Measurements from ENCODE around the gene TMEM18.

Gene TMEM18

GRCh38 chr2:631741-632140 is 45.5 kb downstream of the TMEM18 start:
- ATAC-seq, result no peak
- H3K4me3 Mint-ChIP-seq, result no peak overlapping the region
- DNase-seq, result no peak
- H3K9me3 Mint-ChIP-seq, result no peaks in the 10 kb centered on the region
- H3K4me1 Mint-ChIP-seq, result peaks cover 2% of the 10 kb centered on the region
- no peaks in the 10 kb centered on the region for H3K36me3 Mint-ChIP-seq (ENCODE audit: low read depth)
- peaks cover 3% of the 10 kb centered on the region for H3K27me3 Mint-ChIP-seq
- H3K27ac Mint-ChIP-seq, result no peak overlapping the region

- Mint-ChIP-seq H3K4me3 (no peak overlapping the region), H3K36me3 (ENCODE audit: low read depth) (no peaks in the 10 kb centered on the region), H3K27ac (no peak overlapping the region), H3K4me1 (no peaks in the 10 kb centered on the region), H3K9me3 (no peaks in the 10 kb centered on the region), H3K27me3 (peaks cover 3% of the 10 kb centered on the region)
- ATAC-seq (no peak), DNase-seq (no peak)
Measured at GRCh38 chr2:630451-631320, 46.5 kb downstream of the TMEM18 start.

- Mint-ChIP-seq H3K36me3 (ENCODE audit: low read depth) (no peaks in the 10 kb centered on the region), H3K9me3 (no peaks in the 10 kb centered on the region), H3K4me3 (no peak overlapping the region), H3K27ac (no peak overlapping the region), H3K27me3 (peaks cover 5% of the 10 kb centered on the region), H3K4me1 (no peaks in the 10 kb centered on the region)
- ATAC-seq (no peak), DNase-seq (no peak)
Measured at GRCh38 chr2:629961-630360, 47.2 kb downstream of the TMEM18 start.

- ATAC-seq (no peak), DNase-seq (no peak)
- Mint-ChIP-seq H3K4me3 (no peak overlapping the region), H3K4me1 (no peaks in the 10 kb centered on the region), H3K27ac (no peak overlapping the region), H3K36me3 (ENCODE audit: low read depth) (no peaks in the 10 kb centered on the region), H3K9me3 (no peaks in the 10 kb centered on the region), H3K27me3 (peaks cover 5% of the 10 kb centered on the region)
Measured at GRCh38 chr2:628651-629050, 48.6 kb downstream of the TMEM18 start.

- H3K36me3 Mint-ChIP-seq (ENCODE audit: low read depth), result no peaks in the 10 kb centered on the region
- H3K27me3 Mint-ChIP-seq, result peaks cover 5% of the 10 kb centered on the region
- no peaks in the 10 kb centered on the region for H3K4me1 Mint-ChIP-seq
- H3K27ac Mint-ChIP-seq, result no peak overlapping the region
- no peak overlapping the region for H3K4me3 Mint-ChIP-seq
- ATAC-seq (no peak), DNase-seq (no peak)
- no peaks in the 10 kb centered on the region for H3K9me3 Mint-ChIP-seq
Measured at GRCh38 chr2:627926-628560, 49.2 kb downstream of the TMEM18 start.

- Mint-ChIP-seq H3K4me3 (no peak overlapping the region), H3K27ac (no peak overlapping the region)
Measured at GRCh38 chr2:627340-627709, 49.9 kb downstream of the TMEM18 start.

GRCh38 chr2:626491-627339 is 50.5 kb downstream of the TMEM18 start:
- Mint-ChIP-seq H3K27me3 (peaks cover 5% of the 10 kb centered on the region), H3K4me1 (no peaks in the 10 kb centered on the region), H3K4me3 (no peak overlapping the region), H3K36me3 (ENCODE audit: low read depth) (no peaks in the 10 kb centered on the region), H3K27ac (no peak overlapping the region), H3K9me3 (no peaks in the 10 kb centered on the region)
- no peak for DNase-seq
- ATAC-seq, result no peak

More at GRCh38 chr2:627340-627709, 49.9 kb downstream of the TMEM18 start:
- Mint-ChIP-seq H3K9me3 (no peaks in the 10 kb centered on the region), H3K4me1 (no peaks in the 10 kb centered on the region), H3K36me3 (ENCODE audit: low read depth) (no peaks in the 10 kb centered on the region), H3K27me3 (peaks cover 5% of the 10 kb centered on the region)
- ATAC-seq (no peak), DNase-seq (no peak)

- Mint-ChIP-seq H3K36me3 (ENCODE audit: low read depth) (no peaks in the 10 kb centered on the region), H3K9me3 (no peaks in the 10 kb centered on the region), H3K4me3 (no peak overlapping the region), H3K27ac (no peak overlapping the region), H3K4me1 (no peaks in the 10 kb centered on the region), H3K27me3 (peaks cover 5% of the 10 kb centered on the region)
- ATAC-seq, result no peak
- DNase-seq, result no peak
Measured at GRCh38 chr2:625415-626333, 51.5 kb downstream of the TMEM18 start.

GRCh38 chr2:624551-625347 is 52.5 kb downstream of the TMEM18 start:
- Mint-ChIP-seq H3K27ac (no peak overlapping the region), H3K4me3 (no peak overlapping the region), H3K27me3 (peaks cover 4% of the 10 kb centered on the region), H3K36me3 (ENCODE audit: low read depth) (no peaks in the 10 kb centered on the region), H3K9me3 (no peaks in the 10 kb centered on the region), H3K4me1 (no peaks in the 10 kb centered on the region)
- no peak for DNase-seq
- ATAC-seq, result no peak

- ATAC-seq, result no peak
- no peak overlapping the region for H3K4me3 Mint-ChIP-seq
- no peaks in the 10 kb centered on the region for H3K9me3 Mint-ChIP-seq
- H3K36me3 Mint-ChIP-seq (ENCODE audit: low read depth), result no peaks in the 10 kb centered on the region
- peaks cover 2% of the 10 kb centered on the region for H3K27me3 Mint-ChIP-seq
- DNase-seq, result no peak
- H3K27ac Mint-ChIP-seq, result no peak overlapping the region
- H3K4me1 Mint-ChIP-seq, result no peaks in the 10 kb centered on the region
Measured at GRCh38 chr2:624096-624495, 53.1 kb downstream of the TMEM18 start.

- Mint-ChIP-seq H3K27ac (no peak overlapping the region), H3K36me3 (ENCODE audit: low read depth) (no peaks in the 10 kb centered on the region), H3K4me1 (no peaks in the 10 kb centered on the region), H3K27me3 (peaks cover 2% of the 10 kb centered on the region), H3K9me3 (peaks cover under 1% of the 10 kb centered on the region), H3K4me3 (no peak overlapping the region)
- no peak for DNase-seq
- no peak for ATAC-seq
Measured at GRCh38 chr2:623130-623922, 53.9 kb downstream of the TMEM18 start.

- no peak overlapping the region for H3K27ac Mint-ChIP-seq
- peaks cover 4% of the 10 kb centered on the region for H3K27me3 Mint-ChIP-seq
- no peak overlapping the region for H3K4me3 Mint-ChIP-seq
- DNase-seq (no peak), ATAC-seq (no peak)
- H3K9me3 Mint-ChIP-seq, result peaks cover 10% of the 10 kb centered on the region
- H3K4me1 Mint-ChIP-seq, result no peaks in the 10 kb centered on the region
- H3K36me3 Mint-ChIP-seq (ENCODE audit: low read depth), result no peaks in the 10 kb centered on the region
Measured at GRCh38 chr2:622357-622756, 54.8 kb downstream of the TMEM18 start.
